Measurements from ENCODE around the gene MYEF2. TPM values are rescaled to one million over a fixed set of nuclear protein-coding genes. Genes with fewer than 3 reads are reported as not detected.
A peak's percentile ranks its signal among the peaks of the same experiment; 100 is the strongest.

MYEF2 gene
- total and polyA plus RNA-seq, 2 of the 13 experiments (the other 11 are each of a cell fraction or from before 2014, with no cell fraction given) = 10.3 to 10.5 TPM

- TF ChIP-seq MXD1 (CRISPR knock-in tag; IDR thresholded peaks at IDR 0.05) (no peak), SOX13 (IDR thresholded peaks at IDR 0.05) (no peak), SOX13 (CRISPR knock-in tag; conservative IDR thresholded peaks at IDR 0.05 in 1 of 2, IDR thresholded peaks at IDR 0.05 in 1 of 2) (0 out of 4 replicates have a peak, but pooled peaks of 1 of the 2 experiments have one; percentile 16), FOSL2 (CRISPR knock-in tag; IDR thresholded peaks at IDR 0.05) (no peak), SMC3 (IDR thresholded peaks at IDR 0.05; ENCODE audit: low read length) (no peak), ZSCAN9 (CRISPR knock-in tag; IDR thresholded peaks at IDR 0.05; ENCODE audit: borderline replicate concordance) (peak; percentile 96), ZNF761 (CRISPR knock-in tag; conservative IDR thresholded peaks at IDR 0.05) (no peak), KLF11 (CRISPR knock-in tag; IDR thresholded peaks at IDR 0.05) (peak; percentile 83; the same call in 1 of the 2 replicates), NKX3-1 (CRISPR knock-in tag; IDR thresholded peaks at IDR 0.05) (peak; percentile 71; the same call in 1 of the 2 replicates), ZNF232 (CRISPR knock-in tag; IDR thresholded peaks at IDR 0.05; ENCODE audit: borderline replicate concordance) (peak; percentile 59; the same call in 1 of the 2 replicates), ZMAT3 (CRISPR knock-in tag; conservative IDR thresholded peaks at IDR 0.05) (0 out of 2 replicates have a peak, but pooled peaks have one; percentile 32), ZNF331 (CRISPR knock-in tag; IDR thresholded peaks at IDR 0.05) (peak; percentile 62), ZNF580 (CRISPR knock-in tag; IDR thresholded peaks at IDR 0.05; ENCODE audit: borderline replicate concordance, low read depth) (0 out of 2 replicates have a peak, but pooled peaks have one; percentile 39), ZFP37 (CRISPR knock-in tag; IDR thresholded peaks at IDR 0.05; ENCODE audit: borderline replicate concordance) (no peak), SMAD9 (CRISPR knock-in tag; IDR thresholded peaks at IDR 0.05) (no peak), TCF12 (IDR thresholded peaks at IDR 0.05) (no peak), TCF12 (CRISPR knock-in tag; IDR thresholded peaks at IDR 0.05) (no peak), NFE2L2 (IDR thresholded peaks at IDR 0.05; ENCODE audit: low read length) (no peak), ZNF574 (CRISPR knock-in tag; IDR thresholded peaks at IDR 0.05) (0 out of 2 replicates have a peak, but pooled peaks have one; percentile 50), ERF (CRISPR knock-in tag; IDR thresholded peaks at IDR 0.05) (peak; percentile 74; the same call in 1 of the 2 replicates), ZNF563 (CRISPR knock-in tag; IDR thresholded peaks at IDR 0.05) (no peak), E2F1 (CRISPR knock-in tag; IDR thresholded peaks at IDR 0.05) (no peak), BORCS8-MEF2B (CRISPR knock-in tag; IDR thresholded peaks at IDR 0.05) (0 out of 2 replicates have a peak, but pooled peaks have one; percentile 48), ASH2L (IDR thresholded peaks at IDR 0.05; ENCODE audit: insufficient read length, low read depth, low read length) (no peak), ZNF33A (CRISPR knock-in tag; IDR thresholded peaks at IDR 0.05; ENCODE audit: borderline replicate concordance) (no peak), TGIF2 (CRISPR knock-in tag; IDR thresholded peaks at IDR 0.05) (peak; percentile 83), PHF20 (CRISPR knock-in tag; IDR thresholded peaks at IDR 0.05) (no peak)
These were observed 13.0 kb upstream of the MYEF2 start (continued) for GRCh38 chr15:48190932-48191573.
